KMS-11 (cell line): ENCODE results near the gene CERS6.

Experiments
- H2AFZ ChIP-seq: fragments of 200-600 bp; sonication (generic); 2 replicates; pipeline ENCODE4 v1.6.1; 2016; ENCODE audit warnings: antibody characterized with exemption, mixed run types, low read depth
- H3K27ac ChIP-seq: fragments of 200-600 bp; sonication (generic); 2 replicates; pipeline ENCODE4 v1.6.1; 2016; ENCODE audit warnings: mild to moderate bottlenecking, mixed run types
- H3K27me3 ChIP-seq: fragments of 200-600 bp; sonication (generic); 2 replicates; pipeline ENCODE4 v1.6.1; 2017; ENCODE audit warnings: mild to moderate bottlenecking, low read depth, mixed run types, moderate library complexity; ENCODE audit not compliant: insufficient read depth
- H3K36me3 ChIP-seq: fragments of 200-600 bp; sonication (generic); 2 replicates; pipeline ENCODE4 v1.6.1; 2017; ENCODE audit warnings: mild to moderate bottlenecking, mixed run types; ENCODE audit not compliant: insufficient read depth
- H3K4me1 ChIP-seq: fragments of 200-600 bp; sonication (generic); 2 replicates; pipeline ENCODE4 v1.6.1; 2016; ENCODE audit warnings: mild to moderate bottlenecking, low read depth, mixed run types; ENCODE audit not compliant: poor library complexity, severe bottlenecking
- H3K4me2 ChIP-seq: fragments of 200-600 bp; sonication (generic); 2 replicates; pipeline ENCODE4 v1.7.0; 2016; ENCODE audit warnings: mild to moderate bottlenecking, mixed run types
- H3K4me3 ChIP-seq: fragments of 200-600 bp; sonication (generic); IDR thresholded peaks from 2 replicates; pipeline ENCODE4 v1.6.1; 2017; ENCODE audit warnings: low read depth, low read length, mixed read lengths; ENCODE audit not compliant: insufficient read depth
- H3K79me2 ChIP-seq: fragments of 200-600 bp; sonication (generic); 2 replicates; pipeline ENCODE4 v1.6.1; 2016; ENCODE audit warnings: low read depth, mixed run types; ENCODE audit not compliant: insufficient read depth
- H3K9ac ChIP-seq: fragments of 200-600 bp; sonication (generic); 2 replicates; pipeline ENCODE4 v1.6.1; 2016; ENCODE audit warnings: mild to moderate bottlenecking, mixed run types
- H4K20me1 ChIP-seq: fragments of 200-600 bp; sonication (generic); 2 replicates; pipeline ENCODE4 v1.6.1; 2016; ENCODE audit warnings: mild to moderate bottlenecking, mixed run types; ENCODE audit not compliant: insufficient read depth
- CTCF ChIP-seq: fragments of 200-600 bp; sonication (generic); conservative IDR thresholded peaks from 2 replicates; pipeline ENCODE4 v1.6.1; 2017; ENCODE audit warnings: low read depth, mild to moderate bottlenecking, antibody characterized with exemption, low read length, moderate library complexity, mixed read lengths

CERS6 gene

GRCh38 chr2:168740360-168740759 lies 284.3 kb downstream of the CERS6 start:
- H3K4me1 ChIP-seq = no peaks in the 10 kb centered on the region
- H3K79me2 ChIP-seq = no peaks in the 10 kb centered on the region
- H3K27me3 ChIP-seq = no peaks in the 10 kb centered on the region
- H3K36me3 ChIP-seq = no peaks in the 10 kb centered on the region
- no peak overlapping the region for H3K4me2 ChIP-seq
- no peaks in the 10 kb centered on the region for H4K20me1 ChIP-seq
- no peak overlapping the region for H3K4me3 ChIP-seq
- no peak overlapping the region for H3K9ac ChIP-seq
- no peak overlapping the region for H2AFZ ChIP-seq
- no peak for TF ChIP-seq CTCF
- H3K27ac ChIP-seq = no peak overlapping the region

DNA sequence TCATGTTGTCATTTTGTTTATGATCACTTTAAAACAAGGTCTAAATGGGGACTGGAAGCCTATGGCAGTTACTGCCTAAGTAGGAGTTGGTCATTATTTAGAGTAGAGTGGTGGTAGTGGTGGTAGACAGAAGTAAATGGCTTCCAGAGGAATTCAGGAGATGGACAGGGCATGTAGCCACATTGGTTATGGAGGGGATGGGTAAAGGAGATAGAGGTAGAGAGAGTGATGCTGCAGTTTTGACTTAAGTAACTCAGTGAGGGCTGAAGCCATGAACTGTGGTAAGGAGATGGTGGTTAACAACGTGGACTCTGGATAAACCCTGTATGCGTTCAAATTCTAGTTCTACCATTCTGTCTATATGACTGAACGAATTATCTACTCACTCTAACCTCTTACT lies 284.7 kb downstream of the CERS6 start:
- H3K79me2 ChIP-seq = no peaks in the 10 kb centered on the region
- TF ChIP-seq CTCF = no peak
- no peaks in the 10 kb centered on the region for H3K4me1 ChIP-seq
- no peak overlapping the region for H3K4me2 ChIP-seq
- H3K36me3 ChIP-seq = no peaks in the 10 kb centered on the region
- no peak overlapping the region for H3K4me3 ChIP-seq
- no peaks in the 10 kb centered on the region for H4K20me1 ChIP-seq
- H2AFZ ChIP-seq = no peak overlapping the region
- H3K9ac ChIP-seq = no peak overlapping the region
- no peak overlapping the region for H3K27ac ChIP-seq
- H3K27me3 ChIP-seq = no peaks in the 10 kb centered on the region

DNA sequence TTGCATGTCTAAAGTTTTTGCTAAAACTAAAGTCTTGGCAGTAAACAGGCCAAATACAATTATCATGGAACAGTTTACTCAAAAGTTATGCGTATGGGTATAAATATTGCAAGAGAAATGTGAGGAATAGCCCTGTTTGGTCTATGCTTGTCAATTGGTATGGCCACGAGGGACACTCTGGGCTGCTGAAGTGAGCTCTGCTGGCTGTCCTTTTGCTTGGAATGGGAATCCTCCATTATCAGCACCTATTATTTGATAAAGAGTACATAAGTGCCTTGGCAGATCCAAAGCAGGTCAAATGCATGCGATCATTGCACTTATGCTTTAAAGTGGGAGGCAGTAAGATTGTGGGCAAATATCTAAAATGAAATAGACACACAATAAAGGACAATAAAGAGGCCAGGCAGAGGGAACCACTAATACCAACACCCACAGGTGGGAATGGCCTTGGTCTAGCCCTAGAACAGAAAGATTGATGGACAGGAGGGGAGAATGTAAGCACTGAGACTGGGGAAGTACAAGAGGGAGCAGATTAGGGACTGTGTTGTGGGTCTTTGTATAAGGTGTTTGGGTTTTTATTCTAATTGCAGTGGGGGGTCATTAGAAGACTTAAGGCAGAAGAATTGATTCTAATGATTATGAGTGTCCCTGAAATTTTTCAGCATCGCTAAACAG lies 286.3 kb downstream of the CERS6 start:
- Histone ChIP-seq H2AFZ (no peak overlapping the region), H3K27me3 (no peaks in the 10 kb centered on the region), H4K20me1 (no peaks in the 10 kb centered on the region), H3K4me1 (no peaks in the 10 kb centered on the region), H3K27ac (no peak overlapping the region), H3K4me2 (no peak overlapping the region), H3K79me2 (no peaks in the 10 kb centered on the region), H3K36me3 (no peaks in the 10 kb centered on the region), H3K4me3 (no peak overlapping the region), H3K9ac (no peak overlapping the region)
- TF ChIP-seq CTCF = no peak

DNA sequence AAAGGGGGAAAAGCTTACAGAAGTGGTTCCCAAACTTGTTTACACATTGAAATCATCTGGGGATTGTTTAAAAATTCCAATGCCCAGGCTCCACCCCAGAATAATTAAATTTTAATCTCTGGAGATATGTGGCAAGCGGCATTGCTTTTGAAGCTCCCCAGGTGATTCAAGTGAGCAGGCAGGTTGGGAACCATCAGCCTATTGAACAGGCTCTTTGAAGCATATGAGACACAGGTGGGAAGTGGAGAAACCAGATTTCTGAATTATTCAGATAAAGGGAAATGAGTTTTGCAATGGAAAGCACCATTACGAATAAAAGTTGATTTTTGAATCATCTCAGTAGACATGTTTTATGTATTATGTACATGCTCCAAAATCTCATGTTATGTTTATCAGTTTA lies 288.8 kb downstream of the CERS6 start:
- Histone ChIP-seq H3K4me1 (no peaks in the 10 kb centered on the region), H3K4me2 (no peak overlapping the region), H3K36me3 (no peaks in the 10 kb centered on the region), H3K9ac (no peak overlapping the region), H3K27me3 (no peaks in the 10 kb centered on the region), H3K79me2 (no peaks in the 10 kb centered on the region), H2AFZ (no peak overlapping the region), H4K20me1 (no peaks in the 10 kb centered on the region), H3K4me3 (no peak overlapping the region), H3K27ac (no peak overlapping the region)
- TF ChIP-seq CTCF = no peak
